Left colon (tissue), 2 donors: ENCODE data around the gene CHFR. TPM values are rescaled to one million over a fixed set of nuclear protein-coding genes. Genes with fewer than 3 reads are reported as not detected.
A peak's percentile ranks its signal among the peaks of the same experiment; 100 is the strongest.

ENCODE experiments used
- ATAC-seq: fragments of 200-7000 bp; cut with Tn5 transposase; one replicate; pipeline ENCODE4 v1.9.1; 2020; ENCODE audit warnings: mild to moderate bottlenecking, moderate library complexity
- DNase-seq, 2 donors: peaks; one replicate each; pipeline ENCODE4 v3.0.0-alpha.2; 2020
- intact Hi-C, 2 donors: fragments of 100-400 bp; cut with DNase I in 1 of 2; cut with micrococcal nuclease in 1 of 2; formaldehyde crosslinking; loops; one replicate each; pipeline versions ENCODE4 v1.11.2 to v1.14.0; 2022; cut with DNase I, micrococcal nuclease
- total RNA-seq, 2 donors: library from RNA; stranded (reverse); fragmentation: NEBNext Ultra II Directional; extraction: Animal tissue kit (Norgen Biotek cat#: 25700); gene quantifications; one replicate each; pipeline ENCODE4 v1.2.1, GENCODE V29; 2021
- donor health status: DM: no; HTN: no; CAD: no.
- donor health status: DM: yes; HTN: yes; CAD: no.

Gene CHFR
- total RNA-seq, 2 donors from 2014 or later, result 50.4 to 58.2 TPM

DNA sequence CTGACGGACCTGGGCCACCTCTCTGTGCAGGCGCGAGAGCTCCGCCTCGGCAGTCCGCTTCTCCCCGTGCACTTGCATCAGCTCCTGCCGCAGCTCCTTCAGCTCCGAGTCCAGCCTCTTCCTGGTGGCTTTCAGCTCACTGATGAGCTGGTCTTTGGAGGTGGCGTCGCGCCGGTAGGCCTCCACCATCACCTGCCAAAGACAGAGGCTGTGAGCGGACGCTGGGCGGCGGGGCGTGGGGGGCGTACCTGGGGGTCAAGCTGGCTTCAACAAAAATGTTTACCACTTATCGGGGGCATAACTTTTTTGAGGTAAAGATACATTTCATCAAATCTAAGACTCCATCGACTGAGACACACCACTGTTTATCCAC, 98.3 kb downstream of the CHFR start:
- ATAC-seq, result no peak
- DNase-seq, result no peak
- intact Hi-C loops, result no loop called here

DNA sequence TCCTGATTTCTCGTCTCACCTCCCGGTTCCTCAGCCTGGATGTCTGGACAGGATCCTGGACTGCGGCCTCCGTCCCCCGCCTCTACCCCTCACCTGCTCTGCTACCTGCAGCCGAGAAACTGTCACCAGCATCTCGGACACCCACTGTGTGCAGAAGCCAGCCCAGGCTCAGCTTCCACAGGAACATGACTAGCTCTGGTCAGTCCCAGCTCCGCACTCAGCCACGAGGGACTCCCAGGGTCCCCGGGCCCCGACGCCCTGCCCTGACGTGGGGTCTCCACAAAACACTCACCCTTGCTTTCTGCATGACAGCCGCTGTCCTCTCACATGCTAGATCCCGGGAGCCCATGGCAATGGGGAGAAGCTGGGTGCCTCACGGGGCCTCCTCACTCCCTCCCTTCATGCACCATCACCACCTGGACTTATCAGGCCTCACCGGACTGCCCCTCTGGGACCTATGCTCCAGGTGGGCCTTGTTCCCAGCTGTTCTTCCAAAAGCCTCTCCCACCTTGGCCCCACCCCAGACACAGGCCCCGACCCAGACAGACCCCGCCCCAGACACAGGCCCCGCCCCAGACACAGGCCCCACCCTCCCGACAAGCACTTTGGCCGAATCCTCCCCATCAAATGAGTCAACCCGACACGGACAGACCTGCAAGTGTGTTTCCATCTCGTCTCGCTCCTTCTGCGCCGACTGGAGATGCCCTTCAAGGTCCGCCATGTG, 98.9 kb downstream of the CHFR start:
- DNase-seq (no peak), ATAC-seq (peak; percentile 32)
- intact Hi-C loops, result no loop called here

DNA sequence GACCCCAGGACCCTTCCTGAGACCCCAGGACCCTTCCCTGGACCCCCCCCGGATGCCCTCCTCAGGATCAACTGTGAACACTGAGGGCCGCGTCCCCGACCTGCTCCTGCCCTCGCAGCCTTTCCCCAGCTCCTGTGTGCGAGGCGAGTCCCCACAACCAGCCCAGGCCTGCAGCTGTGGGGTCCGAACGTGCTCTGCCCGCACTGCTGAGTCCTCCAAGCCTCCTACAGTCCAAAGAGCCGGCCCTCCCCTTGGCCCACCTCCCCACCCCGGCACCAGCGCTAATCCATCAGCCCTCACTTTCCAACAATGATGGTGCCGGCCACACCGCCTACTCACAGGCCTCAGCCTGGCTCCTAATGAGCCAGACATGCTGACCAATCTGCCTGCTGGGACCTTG, 99.5 kb downstream of the CHFR start:
- DNase-seq, result no peak
- no peak for ATAC-seq
- intact Hi-C loops, result no loop called here

DNA sequence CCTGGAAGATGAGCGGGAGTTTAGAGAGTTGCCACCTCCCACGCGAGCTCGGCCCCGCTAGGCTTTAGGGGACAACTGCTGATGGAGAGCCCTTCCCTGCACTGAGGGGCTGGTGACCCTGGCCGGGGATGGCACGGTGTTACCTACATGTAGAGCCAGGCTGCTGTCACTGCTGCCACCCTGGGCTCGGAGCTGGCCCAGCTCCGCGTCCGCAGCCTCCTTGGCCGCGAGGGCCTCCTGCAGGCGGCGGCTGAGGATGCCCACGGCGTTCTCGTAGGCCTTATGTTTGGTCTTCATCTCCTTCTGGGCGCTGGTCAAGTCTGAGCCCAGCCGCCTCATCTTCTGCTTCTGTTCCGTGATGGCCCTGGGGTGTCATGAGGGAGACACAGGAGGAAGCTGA, 101.2 kb downstream of the CHFR start:
- intact Hi-C loops, result no loop called here
- DNase-seq, result no peak
- ATAC-seq, result no peak

DNA sequence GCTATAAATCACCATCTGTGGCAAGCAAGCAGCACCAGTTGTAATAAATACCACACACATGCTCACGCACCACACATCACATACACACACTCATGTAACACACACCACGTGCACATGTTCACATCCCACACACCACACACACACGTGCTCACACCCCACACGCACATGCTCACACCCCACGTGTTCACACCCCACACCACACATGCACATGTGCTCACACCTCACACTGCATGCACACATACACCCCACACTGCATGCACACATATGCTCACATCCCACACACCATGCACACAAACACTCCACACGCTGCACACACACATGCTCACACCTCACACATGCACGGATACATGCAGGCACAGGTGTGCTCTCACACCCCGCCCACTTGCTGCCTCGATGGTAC, 102.8 kb downstream of the CHFR start:
- ATAC-seq (no peak), DNase-seq (no peak)
- intact Hi-C loops, result no loop called here

DNA sequence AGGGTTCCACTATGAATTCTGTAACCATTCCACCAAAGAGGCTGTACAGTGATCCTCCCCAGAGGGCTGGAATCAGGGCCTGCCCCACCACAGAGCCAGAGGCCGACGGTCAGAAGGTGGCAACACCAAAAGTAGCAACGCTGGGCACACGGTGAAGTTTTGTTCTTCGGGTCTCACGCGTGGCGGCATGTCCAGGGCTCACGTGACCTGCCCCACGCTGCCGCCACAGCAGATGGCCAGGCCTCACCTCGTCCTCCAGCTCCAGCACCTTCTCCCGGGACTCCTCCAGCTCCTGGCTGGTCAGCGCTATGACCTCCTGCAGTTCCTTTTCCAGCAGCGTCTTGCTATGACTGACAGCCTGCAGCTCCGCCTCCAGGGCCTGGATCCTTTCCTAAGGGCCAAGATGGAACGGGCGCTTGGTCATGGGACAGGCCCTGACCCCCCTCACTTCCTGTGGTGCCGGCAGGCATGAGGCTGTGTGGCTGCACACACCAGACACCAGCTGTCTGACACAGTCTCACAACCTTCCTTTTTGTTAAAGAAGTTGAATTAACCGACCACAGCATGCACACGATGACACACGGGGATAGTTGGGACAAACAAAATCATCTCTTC, 103.4 kb downstream of the CHFR start:
- intact Hi-C loops, result no loop called here
- ATAC-seq, result no peak
- no peak for DNase-seq

Other genes with a start within 250 kb of the CHFR start
- gene POLE, start 200.3 kb downstream of the CHFR start, total RNA-seq, result 10 to 100 TPM; 38.3 to 57.6 TPM
- 100 to 1,000 TPM in 1 of 2 donors, 10 to 100 TPM in 1; 93.1 to 112 TPM for gene PXMP2, start 200.0 kb downstream of the CHFR start, total RNA-seq
- 10 to 100 TPM; 29.7 to 40.0 TPM for gene PGAM5, start 176.8 kb downstream of the CHFR start, total RNA-seq
- gene ANKLE2, start 125.8 kb downstream of the CHFR start, total RNA-seq, result 10 to 100 TPM; 41.2 to 50.0 TPM
- gene GOLGA3, start 58.7 kb downstream of the CHFR start, total RNA-seq, result 10 to 100 TPM; 81.4 to 88.6 TPM
- 10 to 100 TPM in 1 of 2 donors, 1 to 10 TPM in 1; 8.6 to 10.8 TPM for gene ZNF605, start 68.7 kb upstream of the CHFR start, total RNA-seq
- 1 to 10 TPM; 8.4 to 8.5 TPM for gene ZNF26, start 98.8 kb upstream of the CHFR start, total RNA-seq
- gene ZNF84, start 149.9 kb upstream of the CHFR start, total RNA-seq, result 10 to 100 TPM; 12.8 to 16.9 TPM
- 10 to 100 TPM; 10.6 to 11.6 TPM for gene ZNF140, start 193.3 kb upstream of the CHFR start, total RNA-seq
- gene ZNF891, start 242.7 kb upstream of the CHFR start, total RNA-seq, result 1 to 10 TPM; 1.4 to 1.6 TPM
- 1 to 10 TPM; 3.5 to 7.5 TPM for gene ZNF10, start 243.0 kb upstream of the CHFR start, total RNA-seq